GM18505 (cell line): ENCODE data around the gene FBLN2.

Experiments
- ATAC-seq: cut with Tn5 transposase; IDR thresholded peaks from one replicate; pipeline ENCODE4 v1.9.1; 2021; ENCODE audit not compliant: unreplicated experiment
- POLR2A ChIP-seq: IDR thresholded peaks from 4 replicates; pipeline ENCODE4 v1.6.1; 2011; ENCODE audit warnings: borderline replicate concordance; ENCODE audit not compliant: insufficient read depth, insufficient read length; ENCODE audit errors: extremely low read depth

The FBLN2 gene

GRCh38 chr3:13657660-13658435 lies 108.9 kb downstream of the FBLN2 start:
- no peak for TF ChIP-seq POLR2A
- ATAC-seq = no peak

GRCh38 chr3:13658681-13659080 lies 109.8 kb downstream of the FBLN2 start:
- TF ChIP-seq POLR2A = no peak
- no peak for ATAC-seq

- ATAC-seq = no peak
- TF ChIP-seq POLR2A = no peak
Observed at GRCh38 chr3:13659221-13659969, 110.5 kb downstream of the FBLN2 start.

GRCh38 chr3:13660042-13660874 lies 111.3 kb downstream of the FBLN2 start:
- ATAC-seq = no peak
- TF ChIP-seq POLR2A = no peak

GRCh38 chr3:13661121-13661520 lies 112.2 kb downstream of the FBLN2 start:
- TF ChIP-seq POLR2A = no peak
- ATAC-seq = no peak

GRCh38 chr3:13662238-13662847 lies 113.4 kb downstream of the FBLN2 start:
- ATAC-seq = no peak
- TF ChIP-seq POLR2A = no peak

- no peak for ATAC-seq
- TF ChIP-seq POLR2A = no peak
Observed at GRCh38 chr3:13663781-13664535, 115.0 kb downstream of the FBLN2 start.

GRCh38 chr3:13665582-13666226 lies 116.8 kb downstream of the FBLN2 start:
- TF ChIP-seq POLR2A = no peak
- no peak for ATAC-seq

- no peak for TF ChIP-seq POLR2A
- no peak for ATAC-seq
Observed at GRCh38 chr3:13666227-13666619, 117.3 kb downstream of the FBLN2 start.

GRCh38 chr3:13666781-13667709 lies 118.1 kb downstream of the FBLN2 start:
- ATAC-seq = no peak
- TF ChIP-seq POLR2A = no peak

GRCh38 chr3:13668136-13668535 lies 119.2 kb downstream of the FBLN2 start:
- ATAC-seq = no peak
- TF ChIP-seq POLR2A = no peak
